Fibroblast of peridontal ligament (primary cell): Measurements from ENCODE around the gene RIMS4.

Experiments
- DNase-seq: peaks from one replicate; pipeline ENCODE4 v3.0.0-alpha.2; 2010; ENCODE audit errors: extremely low read depth

RIMS4 gene

DNA sequence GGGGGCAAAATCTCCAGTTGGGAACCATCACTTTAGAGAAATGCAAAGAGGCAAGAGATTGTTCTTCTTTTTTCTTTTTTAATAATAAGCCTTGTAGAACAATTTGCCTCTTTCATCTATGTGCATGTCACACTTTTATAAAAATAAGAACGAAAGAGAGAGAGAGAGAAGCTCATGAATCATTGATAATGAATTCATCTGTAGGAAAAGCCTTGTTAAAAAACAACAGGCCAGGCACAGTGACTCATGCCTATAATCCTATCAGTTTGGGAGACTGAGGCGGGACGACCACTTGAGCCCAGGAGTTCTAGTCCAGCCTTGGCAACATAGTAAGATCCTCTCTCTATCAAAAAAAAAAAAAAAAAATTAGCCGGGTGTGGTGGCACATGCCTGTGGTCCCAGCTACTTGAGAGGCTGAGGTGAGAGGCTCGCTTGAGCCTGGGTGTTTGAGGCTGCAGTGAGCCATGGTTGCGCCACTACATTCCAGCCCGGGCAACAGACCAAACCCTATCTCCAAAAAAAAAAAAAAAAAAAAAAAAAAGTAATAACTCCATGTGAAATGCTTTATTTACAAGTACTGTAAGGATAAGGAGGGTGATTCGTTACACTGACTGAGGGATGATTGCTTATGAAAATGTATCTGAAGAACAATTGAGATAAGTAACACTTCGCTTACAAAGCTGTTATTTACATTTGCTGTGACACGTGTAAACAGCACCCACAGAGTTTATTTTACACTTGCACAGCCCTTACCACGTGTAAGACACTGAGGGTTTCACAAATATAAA, 89.2 kb downstream of the RIMS4 start:
- DNase-seq = peak; percentile 96

DNA sequence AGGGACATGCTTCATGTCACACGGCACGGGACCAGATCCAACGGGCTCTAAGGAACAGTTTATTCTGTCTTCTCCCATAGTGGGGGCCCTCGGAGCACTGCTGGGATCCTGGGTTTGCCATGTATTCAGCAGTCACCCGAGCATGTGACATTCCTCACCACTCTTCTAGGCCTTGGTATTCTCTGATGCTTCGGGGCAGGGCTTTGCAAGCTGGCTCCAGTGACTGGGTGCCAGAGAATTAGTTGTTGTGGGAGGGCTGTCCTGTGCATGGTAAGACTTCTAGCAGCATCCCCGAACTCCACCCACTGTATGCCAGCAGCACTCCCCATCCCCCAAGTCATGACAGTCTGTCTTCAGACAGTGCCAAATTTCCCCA, 89.7 kb downstream of the RIMS4 start:
- DNase-seq = peak; percentile 82

DNA sequence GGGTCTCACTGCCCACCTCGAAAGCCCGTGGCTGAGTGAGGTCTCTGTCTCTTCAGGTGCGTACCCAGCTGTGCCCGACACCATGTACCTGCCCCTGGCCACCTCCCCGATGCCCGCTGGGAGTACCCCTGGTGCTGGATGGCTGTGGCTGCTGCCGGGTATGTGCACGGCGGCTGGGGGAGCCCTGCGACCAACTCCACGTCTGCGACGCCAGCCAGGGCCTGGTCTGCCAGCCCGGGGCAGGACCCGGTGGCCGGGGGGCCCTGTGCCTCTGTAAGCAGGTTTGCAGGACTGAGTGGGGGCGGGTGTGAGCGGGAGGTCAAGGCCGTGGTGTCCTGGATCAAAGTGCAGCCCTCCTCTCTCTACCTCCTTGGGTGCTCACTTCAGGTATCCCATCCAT, 90.5 kb downstream of the RIMS4 start:
- DNase-seq = no peak

GRCh38 chr20:44717986-44718385, 92.4 kb downstream of the RIMS4 start:
- no peak for DNase-seq

GRCh38 chr20:44716309-44717106, 93.8 kb downstream of the RIMS4 start:
- DNase-seq = no peak

- DNase-seq = no peak
These were observed 94.6 kb downstream of the RIMS4 start for GRCh38 chr20:44715499-44716308.

- peak; percentile 85 for DNase-seq
These were observed 95.4 kb downstream of the RIMS4 start, which contains the start of gene CCN5 for GRCh38 chr20:44714701-44715498. TSS of gene CCN5 (plus strand) at chr20:44715369. CDS start at chr20:44715391, 22 bp downstream.

GRCh38 chr20:44714102-44714700, 96.1 kb downstream of the RIMS4 start:
- no peak for DNase-seq

DNA sequence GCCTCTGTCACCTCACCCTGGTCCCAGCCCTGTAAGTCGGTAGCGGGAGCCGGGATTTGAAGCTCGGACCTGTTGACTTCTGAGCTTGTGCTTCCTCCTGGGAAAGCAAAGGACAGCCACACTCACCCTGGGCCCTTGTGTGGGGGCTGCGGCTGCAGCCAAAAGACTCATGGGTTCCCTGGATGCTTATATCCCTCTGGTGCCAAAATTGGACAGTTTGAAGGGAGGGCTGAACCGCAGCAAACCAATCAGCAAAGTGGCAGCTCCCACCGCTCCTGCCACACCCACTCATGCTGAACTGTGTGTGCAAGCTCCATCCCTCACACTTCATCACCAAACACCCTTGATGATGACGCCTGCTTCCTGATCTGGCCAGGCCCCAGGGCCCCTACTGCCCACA, 99.1 kb downstream of the RIMS4 start:
- no peak for DNase-seq

DNA sequence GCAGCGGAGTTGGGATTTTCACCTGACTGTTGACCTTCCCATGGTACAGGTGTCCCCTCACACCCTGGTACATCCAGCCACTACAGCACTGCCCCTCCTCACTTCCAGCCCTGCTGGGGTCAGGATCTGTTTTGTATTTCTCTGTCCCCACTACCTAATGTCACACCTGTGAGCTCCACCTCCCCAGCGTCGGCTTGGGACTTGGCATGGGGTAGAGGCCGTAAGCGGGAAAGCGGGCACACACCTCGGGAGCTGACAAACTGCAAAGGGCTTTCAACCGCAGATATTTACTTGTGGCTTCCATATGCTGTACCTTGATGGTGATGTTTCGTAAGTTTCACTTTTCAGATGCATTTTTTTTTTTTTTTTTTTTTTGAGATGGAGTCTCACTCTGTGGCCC, 100.5 kb downstream of the RIMS4 start:
- no peak for DNase-seq

DNA sequence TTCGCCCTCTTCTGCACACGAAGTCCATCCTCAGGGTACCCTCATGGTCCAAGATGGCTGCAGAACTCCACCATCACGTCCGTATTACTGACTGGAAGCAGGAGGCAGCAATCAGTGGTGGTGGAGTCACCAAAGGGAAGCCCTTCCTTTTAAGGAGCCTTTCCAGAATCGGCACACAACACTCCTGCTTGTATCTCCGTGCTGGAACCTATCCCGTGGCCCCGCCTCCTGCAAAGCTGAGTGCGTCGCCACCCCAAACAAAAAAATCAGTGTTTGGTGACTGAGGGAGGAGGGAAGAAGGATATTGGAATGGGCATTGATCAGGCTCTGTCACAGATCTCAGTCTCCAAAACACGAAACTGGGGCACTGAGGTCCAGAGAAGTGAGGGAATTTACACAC, 101.0 kb downstream of the RIMS4 start:
- no peak for DNase-seq

DNA sequence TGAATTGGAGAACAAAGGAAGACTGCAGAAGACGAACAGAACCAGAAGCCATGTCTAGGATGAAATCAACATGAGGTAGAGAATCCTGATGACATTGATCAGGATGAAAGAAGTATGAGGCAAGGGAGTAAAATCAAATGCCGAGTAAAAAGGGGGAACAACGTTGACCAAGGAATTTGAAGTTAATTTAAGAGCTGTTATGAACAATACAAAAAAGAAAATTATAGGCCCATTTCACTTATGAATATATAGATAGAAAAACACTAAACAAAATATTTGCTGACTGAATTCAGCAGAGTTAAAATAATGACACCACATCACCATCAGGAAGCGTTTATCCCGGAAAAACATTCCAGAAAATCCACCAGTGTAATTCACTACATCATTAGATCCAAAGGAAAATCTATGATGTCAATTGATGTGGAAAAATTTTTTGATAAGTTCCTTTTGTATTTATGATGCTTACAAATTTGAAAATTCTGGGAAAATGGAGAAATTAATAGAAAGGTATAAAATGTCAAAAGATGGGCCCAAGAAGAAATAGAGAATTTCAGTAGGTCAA, 103.2 kb downstream of the RIMS4 start:
- DNase-seq = peak; percentile 48

DNA sequence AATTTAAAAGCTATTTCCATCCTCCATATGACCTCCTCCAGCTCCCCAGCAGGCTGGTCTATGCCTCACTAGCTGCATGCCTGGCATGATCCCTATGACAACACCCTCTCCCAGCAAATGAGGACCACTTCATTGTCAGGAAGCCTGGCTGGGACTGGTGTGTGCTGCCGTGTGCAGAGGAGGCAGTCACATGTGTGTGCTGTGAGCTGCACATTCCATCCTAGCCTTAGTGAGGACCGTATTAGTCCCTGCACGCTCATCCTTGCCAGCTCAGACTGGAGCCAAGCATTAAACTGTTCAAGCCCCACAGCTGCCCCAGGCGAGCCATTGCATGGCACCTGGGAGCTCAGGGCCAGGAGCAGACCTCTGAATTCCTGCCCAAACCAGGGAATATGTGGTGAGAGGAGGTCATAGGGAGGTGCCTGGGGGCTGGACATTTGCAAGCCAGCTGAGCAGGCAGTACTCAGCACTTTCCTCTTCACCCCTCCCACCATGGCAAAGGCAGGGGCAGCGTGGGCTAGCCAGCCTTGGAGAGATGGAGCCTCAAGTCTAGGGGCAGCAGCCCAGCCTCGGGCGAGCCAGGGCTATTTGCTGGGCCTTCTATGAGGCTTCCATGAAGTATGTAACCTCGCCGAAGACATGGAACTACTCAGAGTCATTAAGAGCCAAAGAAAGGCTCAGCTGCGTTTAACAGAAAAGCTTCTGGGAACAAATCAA, 103.9 kb downstream of the RIMS4 start:
- peak; percentile 92 for DNase-seq

GRCh38 chr20:44705364-44706094, 104.8 kb downstream of the RIMS4 start:
- no peak for DNase-seq

- DNase-seq = peak; percentile 93
These were observed 105.8 kb downstream of the RIMS4 start for GRCh38 chr20:44704551-44704971.

DNA sequence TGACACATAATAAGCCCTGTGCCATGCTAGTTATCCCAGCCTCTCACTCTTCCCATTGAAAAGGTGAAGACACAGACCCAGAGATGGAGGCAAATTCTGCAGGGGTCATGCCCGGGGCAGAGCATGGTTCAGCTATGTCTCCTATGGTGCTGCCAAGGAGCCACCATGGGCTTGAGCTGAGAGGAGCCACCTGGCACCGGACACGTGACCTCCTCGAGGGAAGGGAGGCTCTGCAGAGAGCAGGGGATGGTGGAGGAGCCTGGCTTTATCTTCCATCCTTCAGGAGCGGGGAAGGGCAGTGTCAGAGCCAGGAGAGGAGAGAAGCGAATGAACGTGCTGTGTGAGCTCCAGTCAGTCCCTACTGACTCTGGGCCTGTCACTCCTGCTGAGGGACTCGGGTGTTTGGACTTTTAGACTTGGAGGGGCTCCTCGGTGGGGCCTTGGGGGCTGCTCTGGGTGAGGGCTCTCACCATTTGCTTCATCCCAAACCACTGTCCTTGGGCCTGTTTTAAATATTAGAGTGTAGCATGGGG, 106.3 kb downstream of the RIMS4 start:
- DNase-seq = no peak

DNA sequence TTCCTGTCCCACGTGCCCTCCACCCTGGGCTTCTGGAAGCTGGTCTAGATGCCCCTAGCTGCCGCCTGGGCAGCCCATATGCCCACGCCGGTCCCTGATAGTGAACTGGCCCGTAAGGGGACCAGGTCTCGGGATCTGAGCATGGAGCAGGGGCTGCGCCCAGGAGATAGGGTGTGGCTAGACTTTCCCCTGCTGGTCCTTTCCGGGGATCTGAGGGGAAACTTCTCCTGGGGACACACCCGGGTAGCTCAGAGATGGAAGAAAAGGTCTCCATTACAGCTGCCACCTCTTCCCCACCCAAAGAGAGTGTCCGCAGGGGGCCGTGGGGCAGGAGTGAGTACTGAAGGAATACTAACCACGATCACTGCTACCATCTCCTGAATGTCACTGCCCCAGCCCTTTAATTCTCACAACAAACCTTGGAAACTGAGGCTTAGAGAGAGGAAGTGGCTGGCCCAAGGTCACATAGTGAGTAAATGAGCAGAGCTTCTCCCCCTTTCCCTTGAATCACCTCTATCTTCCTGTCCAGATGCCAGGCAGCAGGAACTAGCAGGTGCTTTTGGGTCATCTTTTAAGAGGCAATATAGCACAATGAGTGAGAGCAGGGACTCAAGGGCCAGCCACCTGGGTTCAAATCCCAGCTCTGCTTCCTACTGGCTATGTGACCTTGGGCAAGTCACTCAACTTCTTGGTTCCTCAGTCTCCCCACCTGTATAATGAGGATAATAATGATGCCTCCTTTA, 107.0 kb downstream of the RIMS4 start:
- no peak for DNase-seq

DNA sequence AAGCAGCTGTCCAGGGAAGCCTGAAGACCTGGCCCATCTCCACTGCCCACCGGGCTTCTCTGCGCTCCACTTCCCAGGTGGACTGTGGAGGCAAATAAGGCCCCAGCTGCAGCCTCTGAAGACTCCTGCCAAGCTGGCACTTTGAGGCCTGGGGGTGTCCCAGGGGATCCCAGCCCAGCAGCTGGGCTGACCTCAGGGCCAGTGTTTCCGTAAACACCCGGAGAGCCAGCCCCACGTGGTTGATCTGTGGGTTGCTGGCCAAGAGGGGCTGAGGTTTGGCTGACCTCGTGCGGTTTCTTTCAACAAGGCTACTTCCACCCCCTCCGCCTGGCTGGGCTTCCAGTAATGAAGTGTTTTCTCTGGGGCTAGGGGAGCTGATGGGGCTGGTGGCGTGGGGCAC, 107.6 kb downstream of the RIMS4 start:
- peak; percentile 99 for DNase-seq
